B cell (primary cell): ENCODE measurements around the gene MAMLD1.

ENCODE experiments used
- CTCF ChIP-seq: fragments of 200-600 bp; IDR thresholded peaks from one replicate; pipeline ENCODE4 v1.8.0; 2022; ENCODE audit warnings: antibody characterized with exemption, mild to moderate bottlenecking
- EZH2 ChIP-seq: IDR thresholded peaks from 2 replicates; pipeline ENCODE4 v1.6.1; 2012; ENCODE audit warnings: borderline replicate concordance, low read depth, mild to moderate bottlenecking, moderate library complexity, low read length; ENCODE audit not compliant: insufficient read depth, poor library complexity, severe bottlenecking

GRCh38 chrX:150529587-150529986, 166.5 kb downstream of the MAMLD1 start:
- no peak for TF ChIP-seq CTCF
- no peak for TF ChIP-seq EZH2
